Liver (tissue), 3 donors: ENCODE measurements around the gene EYA4.

Experiments used
- ATF3 ChIP-seq: IDR thresholded peaks from 2 replicates; pipeline ENCODE4 v1.6.1; 2016; ENCODE audit warnings: antibody characterized with exemption
- CTCF ChIP-seq: fragments of 150-350 bp; IDR thresholded peaks from 2 replicates; pipeline ENCODE4 v1.5.1; 2017; ENCODE audit warnings: improper control_type of control experiment, low read depth, low read length; ENCODE audit not compliant: missing input control
- SP1 ChIP-seq: IDR thresholded peaks from 2 replicates; pipeline ENCODE4 v1.6.1; 2018; ENCODE audit warnings: antibody characterized with exemption, mild to moderate bottlenecking
- YY1 ChIP-seq: IDR thresholded peaks from 2 replicates; pipeline ENCODE4 v1.6.1; 2016; ENCODE audit warnings: antibody characterized with exemption, mild to moderate bottlenecking
- donor health status: healthy.
- donor health status: healthy.

DNA sequence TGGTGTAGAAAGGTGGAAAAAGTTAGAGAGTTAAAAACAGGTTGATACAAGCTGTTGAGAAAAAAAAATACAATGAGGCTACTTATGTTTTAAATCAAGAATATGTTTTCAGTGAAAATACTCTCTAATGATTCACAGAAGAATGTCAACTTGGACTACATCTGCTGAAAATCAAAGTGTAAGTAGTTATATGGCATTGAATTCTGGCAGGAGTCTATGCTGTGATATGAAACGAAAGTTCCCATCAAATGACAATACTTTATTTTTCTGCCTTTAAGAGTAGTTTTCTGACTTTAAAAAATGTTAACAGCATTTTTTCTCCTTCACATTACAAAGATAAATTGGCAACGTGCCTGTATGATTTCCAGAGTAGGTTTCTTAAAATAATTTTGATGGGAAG, 158.3 kb downstream of the EYA4 start:
- no peak for TF ChIP-seq ATF3
- no peak for TF ChIP-seq YY1
- TF ChIP-seq CTCF: no peak
- no peak for TF ChIP-seq SP1
